Measurements from ENCODE around the gene DPH7.
"Not testable (repeated sequence)": the region's sequence is repeated elsewhere in the genome, so short reads cannot be mapped to it uniquely, and the experiment has no call there.

DPH7 gene

DNA sequence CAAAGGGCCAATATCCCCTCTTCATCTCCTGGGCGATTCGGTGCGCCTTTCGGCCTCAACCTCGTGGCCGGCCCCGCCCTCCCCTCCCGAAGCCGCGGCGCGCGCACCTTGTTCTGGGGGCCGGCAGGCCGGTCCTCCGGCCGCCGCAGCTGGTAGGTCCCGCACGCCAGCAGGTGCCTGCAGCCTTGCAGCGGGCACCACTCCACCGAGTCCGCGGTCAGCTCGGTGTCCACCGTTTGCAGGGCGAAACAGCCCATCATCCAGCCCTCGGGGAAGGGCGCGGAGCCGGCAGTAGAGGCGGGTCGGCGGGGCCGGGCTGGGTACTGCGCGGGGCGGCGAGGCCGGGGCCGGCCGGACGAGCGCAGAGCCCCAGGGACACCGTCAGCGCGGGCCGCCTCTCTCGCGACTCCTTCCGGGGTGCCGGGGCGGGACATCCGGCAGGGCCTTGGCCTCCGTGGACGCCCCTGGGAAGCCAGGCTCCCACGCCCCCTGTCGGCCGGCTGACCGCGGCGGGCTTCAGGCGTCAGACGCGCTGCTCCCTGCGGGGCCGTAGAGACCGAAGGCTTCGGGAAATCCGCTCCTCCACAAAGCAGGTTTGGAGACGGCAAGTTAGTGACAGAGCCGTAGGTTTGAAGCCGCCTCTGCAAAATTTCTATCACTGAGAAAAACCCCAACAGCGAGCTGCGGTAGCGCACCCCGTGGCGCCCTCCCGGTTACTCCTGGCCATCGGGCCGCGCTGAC is at the start of gene DPH7:
Gene DPH7 (minus strand): TSS at position 408 of the 741 bp plus-strand sequence. CDS start 148 bp downstream, at position 260.
- DNase-seq = peak; percentile 97

DNA sequence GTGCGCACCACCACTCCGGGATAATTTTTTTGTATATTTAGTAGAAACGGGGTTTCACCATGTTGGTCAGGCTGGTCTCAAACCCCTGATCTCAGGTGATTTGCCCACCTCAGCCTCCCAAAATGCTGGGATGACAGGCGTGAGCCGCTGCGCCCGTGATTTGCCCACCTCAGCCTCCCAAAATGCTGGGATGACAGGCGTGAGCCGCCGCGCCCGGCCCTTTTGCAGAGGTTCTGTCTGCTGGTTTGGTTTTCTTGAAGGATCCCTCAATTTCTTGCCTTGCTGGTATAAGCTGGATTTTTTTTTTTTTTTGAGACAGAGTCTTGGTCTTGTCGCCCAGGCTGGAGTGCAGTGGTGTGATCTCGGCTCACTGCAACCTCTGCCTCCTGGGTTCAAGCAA is 48.7 kb upstream of the DPH7 start:
- DNase-seq = not testable (repeated sequence)

- no peak for DNase-seq
Observed at GRCh38 chr9:137626464-137626863, 47.7 kb upstream of the DPH7 start.

DNA sequence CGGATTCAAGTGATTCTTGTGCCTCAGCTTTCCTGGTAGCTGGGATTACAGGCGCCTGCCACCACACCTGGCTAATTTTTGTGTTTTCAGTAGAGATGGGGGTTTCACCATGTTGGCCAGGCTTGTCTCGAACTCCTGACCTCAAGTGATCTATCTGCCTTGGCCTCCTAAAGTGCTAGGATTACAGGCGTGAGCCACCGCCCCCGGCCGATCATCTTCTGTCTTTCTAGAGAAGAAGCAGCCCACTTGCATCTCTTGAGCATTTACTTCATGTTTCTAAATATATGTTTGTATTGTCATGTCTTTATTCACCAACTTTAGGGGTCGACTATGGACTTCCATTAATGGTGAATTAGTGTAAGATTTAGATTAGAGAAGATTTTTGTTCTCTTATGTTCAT is 43.5 kb upstream of the DPH7 start:
- DNase-seq = not testable (repeated sequence)

- peak; percentile 23 for DNase-seq
Observed at GRCh38 chr9:137621131-137621757, 42.5 kb upstream of the DPH7 start.

GRCh38 chr9:137620581-137620980 is 41.9 kb upstream of the DPH7 start:
- no peak for DNase-seq

- DNase-seq = no peak
Observed at GRCh38 chr9:137620048-137620405, 41.3 kb upstream of the DPH7 start.

DNA sequence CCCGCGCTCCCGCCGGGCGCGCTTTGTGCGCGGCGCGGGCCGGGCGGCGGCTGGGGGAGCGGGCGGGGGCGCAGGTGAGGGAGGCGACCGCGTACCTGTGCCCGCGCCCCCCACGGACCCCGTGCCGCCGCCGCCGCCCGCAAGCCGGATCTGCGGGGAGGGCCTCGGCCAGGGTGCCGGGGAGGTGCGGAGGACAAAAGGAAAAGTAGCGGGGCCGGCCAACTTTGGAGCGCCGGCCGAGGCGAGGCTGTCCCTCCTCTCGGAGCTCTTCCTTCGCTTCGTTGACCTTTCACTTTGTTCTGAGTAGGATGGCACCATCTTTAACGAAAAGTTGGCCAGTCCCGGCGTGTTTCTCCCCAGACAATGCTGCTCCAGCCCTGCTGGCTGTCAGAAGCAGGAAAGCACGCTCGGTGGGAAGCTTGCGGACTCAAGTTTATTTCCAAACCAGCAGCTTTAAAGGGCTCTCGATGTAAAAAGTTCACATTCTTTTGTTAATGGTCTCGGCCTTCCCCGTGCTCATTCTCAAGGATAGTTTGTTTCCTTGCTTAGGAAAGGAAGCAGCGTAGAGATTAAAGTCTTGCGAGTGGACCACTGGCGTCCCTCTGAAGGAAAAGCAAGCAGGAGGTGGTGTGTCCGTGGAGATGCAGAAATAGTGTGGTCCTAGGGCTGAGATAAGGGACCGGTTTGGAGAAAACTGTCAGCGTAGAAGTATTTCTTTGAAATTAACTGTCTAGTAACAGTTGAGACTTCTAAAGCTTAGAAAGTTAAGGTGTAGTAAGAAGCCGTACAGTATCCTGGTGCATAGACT is 40.7 kb upstream of the DPH7 start:
- peak; percentile 77 for DNase-seq

DNA sequence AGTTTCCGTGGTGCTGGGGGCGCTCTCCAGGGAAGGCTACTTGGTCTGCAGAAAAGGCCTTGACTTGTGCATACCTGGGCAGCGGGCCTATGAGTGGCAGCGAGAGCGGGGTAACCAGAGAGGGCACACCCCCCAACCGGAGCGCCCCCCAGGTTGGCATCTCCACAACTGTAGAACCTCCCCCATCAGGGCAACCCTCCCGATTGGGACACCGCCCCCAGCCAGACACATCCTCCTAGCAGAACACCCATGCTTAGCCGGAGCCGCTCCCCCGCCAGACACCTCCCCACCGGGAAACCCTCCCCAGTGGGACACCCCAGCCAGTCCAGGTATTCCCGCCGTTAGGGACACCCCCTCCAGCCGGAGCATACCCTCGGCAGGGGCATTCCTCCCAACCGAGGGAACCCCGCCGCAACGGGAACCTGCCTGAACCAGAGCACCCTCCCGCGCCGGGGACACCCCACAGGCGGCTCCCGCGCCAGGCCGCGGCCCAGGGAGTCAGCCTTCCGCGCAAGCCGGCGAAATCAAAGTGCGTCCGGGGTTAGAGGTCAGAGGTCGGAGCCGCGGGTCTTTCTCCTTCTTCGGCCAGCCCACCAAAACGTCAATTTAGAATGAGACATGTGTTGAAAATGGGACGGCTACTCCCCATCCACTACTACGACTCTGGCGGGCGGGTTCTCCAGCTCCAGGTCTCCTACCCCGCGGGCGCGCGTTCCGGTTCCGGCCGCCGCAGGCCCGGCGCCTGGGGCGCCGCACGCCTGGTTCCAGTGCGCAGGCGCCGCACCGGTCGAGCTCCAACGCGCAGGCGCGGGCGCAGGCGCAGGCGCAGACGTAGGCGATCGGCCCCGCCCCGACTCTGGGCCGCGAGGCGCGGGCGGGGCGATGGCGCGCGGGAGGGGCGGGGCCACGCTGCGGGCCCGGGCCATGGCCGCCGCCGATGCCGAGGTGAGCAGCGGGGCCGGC is 39.7 kb upstream of the DPH7 start, which contains the start of gene EHMT1:
Gene EHMT1 (plus strand): TSS at position 901 of the 963 bp plus-strand sequence. CDS start 24 bp downstream, at position 925.
- peak; percentile 96 for DNase-seq

- DNase-seq = no peak
Observed at GRCh38 chr9:137615387-137615871, 36.7 kb upstream of the DPH7 start.

DNA sequence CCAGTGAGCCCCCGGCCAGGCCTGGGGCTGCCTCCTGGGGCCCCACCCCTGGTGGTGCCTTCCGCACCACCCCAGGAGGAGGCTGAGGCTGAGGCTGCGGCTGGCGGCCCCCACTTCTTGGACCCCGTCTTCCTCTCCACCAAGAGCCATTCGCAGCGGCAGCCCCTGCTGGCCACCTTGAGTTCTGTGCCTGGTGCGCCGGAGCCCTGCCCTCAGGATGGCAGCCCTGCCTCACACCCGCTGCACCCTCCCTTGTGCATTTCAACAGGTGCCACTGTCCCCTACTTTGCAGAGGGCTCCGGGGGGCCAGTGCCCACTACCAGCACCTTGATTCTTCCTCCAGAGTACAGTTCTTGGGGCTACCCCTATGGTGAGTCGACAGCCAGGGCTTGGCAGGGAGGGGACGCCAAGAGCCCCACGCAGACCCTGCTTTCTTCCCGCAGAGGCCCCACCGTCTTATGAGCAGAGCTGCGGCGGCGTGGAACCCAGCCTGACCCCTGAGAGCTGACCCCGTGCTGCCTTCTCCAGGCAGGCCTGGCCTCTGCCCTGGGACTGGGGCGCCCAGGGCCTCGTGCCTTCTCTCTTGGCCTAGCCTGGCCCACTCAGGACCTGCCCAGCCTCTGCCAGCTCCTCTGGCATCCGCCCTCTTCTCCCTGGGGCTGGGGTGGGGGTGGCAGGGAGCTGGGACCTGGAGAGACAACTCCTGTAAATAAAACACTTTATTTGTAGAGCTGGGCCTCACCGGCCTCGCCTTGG is 36.1 kb upstream of the DPH7 start:
- DNase-seq = no peak

DNA sequence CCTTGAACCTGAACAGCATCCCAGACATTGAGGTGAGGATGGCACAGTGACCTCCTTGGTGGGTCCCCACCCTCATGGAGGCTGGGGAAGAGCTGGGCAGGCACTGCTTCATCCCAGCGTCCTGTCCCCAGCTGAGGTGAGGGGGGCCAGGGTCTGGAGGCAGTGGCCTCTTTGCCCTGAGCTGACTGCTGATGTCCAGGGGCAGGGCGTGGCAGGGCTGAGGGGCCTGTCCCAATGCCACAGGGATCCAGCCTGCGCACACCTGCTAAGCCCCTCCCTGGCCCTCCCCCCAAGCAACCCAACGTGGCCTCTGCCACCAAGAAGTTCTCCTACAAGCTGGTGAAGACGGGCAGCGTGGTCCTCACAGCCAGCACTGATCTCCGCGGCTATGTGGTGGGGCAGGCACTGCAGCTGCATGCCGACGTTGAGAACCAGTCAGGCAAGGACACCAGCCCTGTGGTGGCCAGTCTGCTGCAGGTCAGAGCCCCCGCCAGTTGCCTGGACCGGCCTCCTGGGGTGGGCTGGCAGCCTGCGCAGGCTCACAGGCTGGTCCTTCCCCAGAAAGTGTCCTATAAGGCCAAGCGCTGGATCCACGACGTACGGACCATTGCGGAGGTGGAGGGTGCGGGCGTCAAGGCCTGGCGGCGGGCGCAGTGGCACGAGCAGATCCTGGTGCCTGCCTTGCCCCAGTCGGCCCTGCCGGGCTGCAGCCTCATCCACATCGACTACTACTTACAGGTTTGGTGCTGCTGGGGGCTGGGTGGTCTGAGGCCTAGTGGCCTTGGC is 35.2 kb upstream of the DPH7 start:
- DNase-seq = no peak

DNA sequence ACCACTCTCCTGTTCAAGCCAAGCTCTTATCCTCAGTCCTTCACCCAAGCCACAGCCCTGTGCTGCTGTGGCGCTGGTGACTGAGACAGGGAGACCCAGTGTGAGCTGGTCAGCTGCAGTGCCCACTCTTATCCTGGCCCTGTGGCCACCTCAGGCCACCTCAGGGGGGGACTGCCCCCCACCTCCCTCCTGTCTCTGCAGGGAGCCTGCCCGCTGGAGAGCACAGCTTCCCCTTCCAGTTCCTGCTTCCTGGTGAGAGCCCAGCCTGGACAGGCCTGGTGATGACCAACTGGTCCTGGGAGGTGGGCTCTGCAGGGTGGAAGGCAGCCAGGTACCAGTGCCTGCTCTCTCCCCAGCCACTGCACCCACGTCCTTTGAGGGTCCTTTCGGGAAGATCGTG is 34.5 kb upstream of the DPH7 start:
- no peak for DNase-seq

DNA sequence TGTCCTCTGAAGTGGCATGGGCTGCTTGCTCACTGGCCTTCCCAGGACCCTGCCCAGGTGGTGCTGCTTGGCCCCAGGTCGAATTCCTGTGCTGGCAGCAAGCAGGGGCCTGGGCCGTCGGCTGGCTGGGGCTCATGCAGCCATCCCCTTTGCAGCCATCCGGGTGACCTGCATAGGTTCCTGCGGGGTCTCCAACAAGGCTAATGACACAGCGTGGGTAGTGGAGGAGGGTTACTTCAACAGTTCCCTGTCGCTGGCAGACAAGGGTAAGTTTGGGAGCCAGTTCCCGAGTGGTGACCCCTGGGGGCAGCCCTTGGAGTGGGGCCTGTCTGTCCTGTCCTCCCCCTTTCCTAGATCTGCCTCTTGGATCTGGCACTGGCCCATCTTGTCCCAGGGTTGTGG is 34.0 kb upstream of the DPH7 start:
- DNase-seq = no peak

DNA sequence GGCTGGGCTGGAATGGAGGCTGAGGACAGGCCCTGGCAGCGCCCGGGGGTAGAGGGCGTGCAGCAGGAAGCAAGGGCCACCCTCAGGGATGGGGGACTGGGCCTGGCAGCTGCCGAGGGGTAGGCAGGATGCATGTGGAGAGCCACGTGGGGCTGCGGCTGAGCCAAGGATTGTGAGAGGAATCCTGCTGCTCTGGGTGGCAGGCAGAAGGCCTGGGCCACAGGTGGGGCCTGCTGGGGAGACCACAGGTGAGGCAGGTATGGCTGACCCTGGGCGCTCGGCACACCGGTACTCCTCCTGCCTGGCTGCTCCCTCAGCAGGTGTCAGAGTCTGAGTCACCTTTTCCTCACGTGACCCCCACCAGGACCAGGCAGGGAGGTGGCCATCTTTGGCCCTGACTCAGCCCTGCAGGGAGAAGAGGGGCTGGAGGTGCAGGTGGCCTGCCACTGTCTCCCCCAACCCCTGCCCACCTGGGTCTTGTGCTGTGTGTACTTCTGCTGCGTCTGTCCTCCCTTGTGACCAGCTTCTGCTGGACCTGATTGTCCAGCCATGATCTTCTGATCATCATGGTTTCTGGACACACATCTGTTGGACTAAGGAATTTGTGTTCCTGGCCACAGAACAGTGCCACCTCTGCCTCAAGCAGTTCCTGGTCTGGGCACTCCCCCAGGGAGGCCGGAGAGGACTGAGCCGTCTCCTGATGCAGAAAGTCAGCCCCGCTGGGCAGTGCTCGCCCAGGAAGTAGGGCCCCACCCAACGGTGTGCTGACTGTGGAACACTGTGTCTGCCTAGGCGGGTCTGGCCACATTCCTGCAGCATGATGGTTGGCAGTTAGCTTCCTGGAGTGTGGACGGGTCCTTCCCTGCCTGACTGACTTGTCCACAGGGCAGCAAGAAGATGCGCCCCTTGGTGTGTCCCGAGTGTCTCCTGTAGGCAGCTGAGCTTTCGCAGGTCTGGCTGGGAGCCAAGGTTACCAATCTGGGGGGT is 33.2 kb upstream of the DPH7 start:
- peak; percentile 25 for DNase-seq

DNA sequence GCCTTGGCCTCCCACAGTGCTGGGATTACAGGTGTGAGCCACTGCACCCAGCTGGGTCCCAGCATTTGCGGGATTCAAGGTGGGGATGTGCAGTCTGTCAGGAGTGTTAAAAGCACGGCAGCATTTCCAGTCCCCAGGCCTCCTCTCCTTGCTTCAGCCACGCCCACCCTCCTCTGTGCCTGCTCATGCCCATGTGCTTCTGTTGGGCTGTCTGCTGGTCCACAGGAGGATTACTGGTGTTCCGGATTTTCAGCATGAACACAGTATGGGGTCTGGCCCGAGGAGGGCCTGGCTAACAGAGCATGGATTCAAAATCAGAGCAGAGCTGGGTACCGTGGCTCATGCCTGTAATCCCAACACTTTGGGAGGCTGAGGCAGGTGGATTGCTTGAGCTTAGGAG is 32.2 kb upstream of the DPH7 start:
- DNase-seq = no peak

- DNase-seq = peak; percentile 63
Observed at GRCh38 chr9:137607141-137607857, 28.6 kb upstream of the DPH7 start.

GRCh38 chr9:137606734-137607138 is 28.0 kb upstream of the DPH7 start:
- no peak for DNase-seq
